Naive thymus-derived CD4-positive, alpha-beta T cell (primary cell): Measurements from ENCODE around the gene COPS7A. TPM values are rescaled to one million over a fixed set of nuclear protein-coding genes. Genes with fewer than 3 reads are reported as not detected.

ENCODE experiments used
- ATAC-seq: fragments of 150-1000 bp; cut with Tn5 transposase; 2 replicates; pipeline ENCODE4 v1.10.0; 2021; ENCODE audit warnings: mild to moderate bottlenecking, moderate library complexity
- CTCF ChIA-PET: fragments of 350-600 bp; sonication (Branson Sonifier 250); formaldehyde crosslinking; loops from one replicate; lab custom pipeline; 2021; ENCODE audit warnings: antibody characterized with exemption; lab: Charles Lee
- POLR2A ChIA-PET: fragments of 350-600 bp; sonication (Branson Sonifier 250); formaldehyde crosslinking; loops from one replicate; lab custom pipeline; 2021; ENCODE audit warnings: antibody characterized with exemption, inconsistent platforms; lab: Charles Lee
- DNase-seq, 9 donors: peaks; one replicate each; pipeline versions ENCODE4 v3.0.0 to v3.0.0-alpha.2; 2020 to 2022; ENCODE audit warnings: mixed read lengths in 1 of 9
- H3K27ac ChIP-seq: one replicate; pipeline ENCODE4 v1.7.0; 2013; ENCODE audit warnings: mild to moderate bottlenecking, low read depth, low read length, moderate library complexity
- H3K27me3 ChIP-seq, 2 donors: one replicate each; pipeline ENCODE4 v1.7.0; 2013; ENCODE audit warnings: low read length in 2 of 2, mild to moderate bottlenecking in 2 of 2, moderate library complexity in 2 of 2; ENCODE audit not compliant: control insufficient read depth in 2 of 2, insufficient read depth in 2 of 2
- H3K36me3 ChIP-seq, 3 experiments: 1 replicate in 2 of 3; 2 replicates in 1 of 3; pipeline ENCODE4 v1.7.0; 2013; ENCODE audit warnings: low read length in 3 of 3, mild to moderate bottlenecking in 3 of 3, moderate library complexity in 1 of 3; ENCODE audit not compliant: insufficient read depth in 3 of 3, control insufficient read depth in 2 of 3
- H3K4me1 ChIP-seq, 2 donors: one replicate each; pipeline ENCODE4 v1.7.0; 2013; ENCODE audit warnings: low read length in 2 of 2, mild to moderate bottlenecking in 2 of 2, moderate library complexity in 1 of 2; ENCODE audit not compliant: control insufficient read depth in 2 of 2, insufficient read depth in 2 of 2
- H3K4me3 ChIP-seq: 2 replicates; pipeline ENCODE4 v1.7.0; 2013; ENCODE audit warnings: mild to moderate bottlenecking, low read length
- H3K9me3 ChIP-seq, 3 experiments: 1 replicate in 2 of 3; 2 replicates in 1 of 3; pipeline ENCODE4 v1.7.0; 2013; ENCODE audit warnings: low read length in 3 of 3; ENCODE audit not compliant: control insufficient read depth in 2 of 3
- H3K27ac Mint-ChIP-seq, 9 donors: one replicate each; pipeline ENCODE4 v1.8.0; 2020 to 2022; ENCODE audit warnings: mixed read lengths in 9 of 9, mild to moderate bottlenecking in 8 of 9, moderate library complexity in 5 of 9, inconsistent platforms in 2 of 9
- H3K27me3 Mint-ChIP-seq, 5 donors: one replicate each; pipeline ENCODE4 v1.8.0; 2021 to 2022; ENCODE audit warnings: mixed read lengths in 5 of 5, mild to moderate bottlenecking in 1 of 5
- H3K36me3 Mint-ChIP-seq, 5 donors: one replicate each; pipeline ENCODE4 v1.8.0; 2020 to 2022; ENCODE audit warnings: mixed read lengths in 5 of 5, mild to moderate bottlenecking in 3 of 5, inconsistent platforms in 1 of 5
- H3K4me1 Mint-ChIP-seq, 7 donors: one replicate each; pipeline ENCODE4 v1.8.0; 2020 to 2022; ENCODE audit warnings: mixed read lengths in 7 of 7, mild to moderate bottlenecking in 3 of 7, inconsistent platforms in 1 of 7
- H3K4me3 Mint-ChIP-seq, 10 donors: one replicate each; pipeline ENCODE4 v1.8.0; 2020 to 2022; ENCODE audit warnings: mild to moderate bottlenecking in 10 of 10, mixed read lengths in 10 of 10, moderate library complexity in 6 of 10, inconsistent platforms in 2 of 10
- H3K9me3 Mint-ChIP-seq, 11 donors: one replicate each; pipeline ENCODE4 v1.8.0; 2020 to 2022; ENCODE audit warnings: mixed read lengths in 11 of 11, mild to moderate bottlenecking in 4 of 11, inconsistent platforms in 1 of 11, moderate library complexity in 1 of 11
- intact Hi-C, 2 donors: fragments of 100-400 bp; cut with micrococcal nuclease; formaldehyde crosslinking; loops; one replicate each; pipeline ENCODE4 v1.15.1; 2023
- polyA plus RNA-seq, 2 donors: library from polyadenylated mRNA; unstranded; fragments of 300-500 nt; fragmentation: Illumina TruSeq; gene quantifications; one replicate each; pipeline ENCODE4 v1.2.3, GENCODE V29; 2021
- total RNA-seq, 6 experiments: library from RNA in 5 of 6; stranded (reverse) in 5 of 6; gene quantifications; 1 replicate in 5 of 6; 2 replicates in 1 of 6; pipeline ENCODE4 v1.2.3 and lab custom pipeline; 2021 to 2026

COPS7A gene
- total and polyA plus RNA-seq, 7 experiments from 2014 or later, result 21.9 to 48.0 (median 36.0) TPM

GRCh38 chr12:6778574-6779550 is 55.0 kb downstream of the COPS7A start:
- H3K36me3 ChIP-seq, result no peaks in the 10 kb centered on the region
- peak; percentile 95 for ATAC-seq
- Mint-ChIP-seq H3K27ac (peak overlapping the region; percentile 75 to 96 (median 86)), H3K36me3 (peaks cover 0 to 21% (median 0%) of the 10 kb centered on the region in 5 donors), H3K9me3 (peaks cover 0 to 1% (median 0%) of the 10 kb centered on the region in 11 donors), H3K27me3 (peaks cover 0 to 15% (median 5%) of the 10 kb centered on the region in 5 donors), H3K4me1 (peaks cover 36 to 77% (median 60%) of the 10 kb centered on the region in 7 donors), H3K4me3 (peak overlapping the region; percentile 85 to 94 (median 87))
- H3K27ac ChIP-seq, result peak overlapping the region; percentile 27
- peak overlapping the region; percentile 69 for H3K4me3 ChIP-seq
- no peaks in the 10 kb centered on the region for H3K9me3 ChIP-seq
- ChIA-PET CTCF (interaction anchor here (0.6 to 4.8 kb wide), 22 partner anchors 7 to 221 kb away, joined by 3 to 48 read pairs (median 3); partner anchors contain the start of genes CD4, MLF2 and PTMS), POLR2A (interaction anchor here (0.6 to 3.6 kb wide), 8 partner anchors 9 to 72 kb away, joined by 4 to 29 read pairs (median 8); partner anchors contain the start of genes CD4, CDCA3 and MLF2)
- H3K27me3 ChIP-seq, result no peaks in the 10 kb centered on the region
- intact Hi-C loops, result loop anchor here (1.0 to 5.0 kb wide), 9 partner anchors 10 to 216 kb away; partner anchors contain the start of genes CD4 (in 2 of the 2), MLF2 (in 2 of the 2), ZNF384 (in 2 of the 2) and NOP2 (in 1 of the 2)
- H3K4me1 ChIP-seq, result peaks cover 18 to 56% of the 10 kb centered on the region in 2 donors
- peak; percentile 73 to 88 (median 84) for DNase-seq

GRCh38 chr12:6779708-6780432 is 56.0 kb downstream of the COPS7A start:
- peak overlapping the region; percentile 65 to 96 (median 84) for H3K27ac Mint-ChIP-seq

GRCh38 chr12:6780573-6780972 is 56.7 kb downstream of the COPS7A start:
- peak in 1 of 9 donors; percentile 47 for DNase-seq
- Histone ChIP-seq H3K9me3 (no peaks in the 10 kb centered on the region), H3K36me3 (no peaks in the 10 kb centered on the region), H3K27me3 (no peaks in the 10 kb centered on the region), H3K4me3 (no peak overlapping the region), H3K4me1 (peaks cover 9 to 66% of the 10 kb centered on the region in 2 donors), H3K27ac (no peak overlapping the region)
- ChIA-PET CTCF (interaction anchor here (0.6 to 5.1 kb wide), 10 partner anchors 9 to 470 kb away, joined by 3 to 48 read pairs (median 4); partner anchors contain the start of genes CD4, MLF2, PLEKHG6 and PTMS), POLR2A (interaction anchor here (0.6 to 5.1 kb wide), 14 partner anchors 9 to 188 kb away, joined by 3 to 40 read pairs (median 4); partner anchors contain the start of genes CD4, CDCA3, GPR162 and LAG3)
- peak overlapping the region in 7 of 9 donors; percentile 62 to 96 (median 84) for H3K27ac Mint-ChIP-seq
- peaks cover 0 to 7% (median 0%) of the 10 kb centered on the region in 5 donors for H3K27me3 Mint-ChIP-seq
- H3K4me3 Mint-ChIP-seq, result peak overlapping the region in 4 of 10 donors; percentile 6 to 53 (median 34)
- H3K4me1 Mint-ChIP-seq, result peaks cover 30 to 78% (median 67%) of the 10 kb centered on the region in 7 donors
- no peaks in the 10 kb centered on the region for H3K9me3 Mint-ChIP-seq
- H3K36me3 Mint-ChIP-seq, result peaks cover 0 to 11% (median 0%) of the 10 kb centered on the region in 5 donors
- intact Hi-C loops, result loop anchor here in 1 of 2 donors (1.0 kb wide), 1 partner anchor 13 kb away; no protein-coding TSS in a partner anchor
- ATAC-seq, result no peak

More at GRCh38 chr12:6779708-6780432, 56.0 kb downstream of the COPS7A start:
- Mint-ChIP-seq H3K4me1 (peaks cover 28 to 78% (median 64%) of the 10 kb centered on the region in 7 donors), H3K27me3 (peaks cover 0 to 11% (median 1%) of the 10 kb centered on the region in 5 donors), H3K9me3 (no peaks in the 10 kb centered on the region), H3K4me3 (peak overlapping the region in 9 of 10 donors; percentile 13 to 90 (median 59)), H3K36me3 (peaks cover 0 to 16% (median 0%) of the 10 kb centered on the region in 5 donors)
- intact Hi-C loops, result loop anchor here (1.0 to 5.0 kb wide), 10 partner anchors 9 to 217 kb away; partner anchors contain the start of genes CD4 (in 2 of the 2), MLF2 (in 2 of the 2), ZNF384 (in 2 of the 2) and NOP2 (in 1 of the 2)
- Histone ChIP-seq H3K36me3 (no peaks in the 10 kb centered on the region), H3K9me3 (no peaks in the 10 kb centered on the region), H3K27me3 (no peaks in the 10 kb centered on the region), H3K27ac (no peak overlapping the region), H3K4me1 (peaks cover 16 to 59% of the 10 kb centered on the region in 2 donors), H3K4me3 (no peak overlapping the region)
- POLR2A ChIA-PET, result interaction anchor here (0.6 to 5.1 kb wide), 12 partner anchors 8 to 1262 kb away, joined by 3 to 40 read pairs (median 4); partner anchors contain the start of genes CD4, CDCA3, GPR162 and LAG3
- DNase-seq, result no peak
- CTCF ChIA-PET, result interaction anchor here (0.6 to 5.1 kb wide), 11 partner anchors 9 to 319 kb away, joined by 3 to 48 read pairs (median 3); partner anchors contain the start of genes CD4, MLF2 and PTMS
- ATAC-seq, result no peak

Other genes starting within 250 kb of the COPS7A start
- gene MRPL51, start 230.8 kb upstream of the COPS7A start, total RNA-seq, result 100 to 1,000 TPM in 1 of 5 experiments, 10 to 100 TPM in 4; 22.5 to 208 (median 80.9) TPM
- gene MRPL51, start 230.8 kb upstream of the COPS7A start, polyA plus RNA-seq, result 100 to 1,000 TPM; 204 to 220 TPM
- gene NCAPD2, start 229.9 kb upstream of the COPS7A start, total RNA-seq, result 100 to 1,000 TPM in 1 of 5 experiments, 10 to 100 TPM in 4; 30.3 to 121 (median 38.4) TPM
- gene NCAPD2, start 229.9 kb upstream of the COPS7A start, polyA plus RNA-seq, result 10 to 100 TPM; 24.4 to 46.7 TPM
- gene GAPDH, start 189.5 kb upstream of the COPS7A start, total RNA-seq, result 1,000 to 10,000 TPM in 1 of 5 experiments, 100 to 1,000 TPM in 4; 330 to 4,503 (median 379) TPM
- gene GAPDH, start 189.5 kb upstream of the COPS7A start, polyA plus RNA-seq, result 1,000 to 10,000 TPM; 1,202 to 1,413 TPM
- gene IFFO1, start 168.0 kb upstream of the COPS7A start, total RNA-seq, result 10 to 100 TPM; 28.2 to 55.9 (median 45.9) TPM
- 10 to 100 TPM in 1 of 2 donors, 1 to 10 TPM in 1; 5.4 to 11.4 TPM for gene IFFO1, start 168.0 kb upstream of the COPS7A start, polyA plus RNA-seq
- gene NOP2, start 155.8 kb upstream of the COPS7A start, total RNA-seq, result 100 to 1,000 TPM in 1 of 5 experiments, 10 to 100 TPM in 4; 74.4 to 102 (median 87.6) TPM
- 10 to 100 TPM; 24.2 to 53.7 TPM for gene NOP2, start 155.8 kb upstream of the COPS7A start, polyA plus RNA-seq
- gene CHD4, start 116.7 kb upstream of the COPS7A start, total RNA-seq, result 100 to 1,000 TPM; 246 to 387 (median 267) TPM
- 10 to 100 TPM; 41.8 to 91.4 TPM for gene CHD4, start 116.7 kb upstream of the COPS7A start, polyA plus RNA-seq
- 1 to 10 TPM; 3.3 to 8.3 (median 6.4) TPM for gene LPAR5, start 88.1 kb upstream of the COPS7A start, total RNA-seq
- gene LPAR5, start 88.1 kb upstream of the COPS7A start, polyA plus RNA-seq, result 1 to 10 TPM; 6.6 to 6.9 TPM
- 10 to 100 TPM in 2 of 5 experiments, 1 to 10 TPM in 3; 2.3 to 23.0 (median 6.6) TPM for gene ACRBP, start 76.6 kb upstream of the COPS7A start, total RNA-seq
- gene ACRBP, start 76.6 kb upstream of the COPS7A start, polyA plus RNA-seq, result 1 to 10 TPM in 1 of 2 donors, under 1 TPM in 1; 0.27 to 1.1 TPM
- gene ING4, start 60.9 kb upstream of the COPS7A start, total RNA-seq, result 100 to 1,000 TPM in 1 of 5 experiments, 10 to 100 TPM in 4; 33.1 to 101 (median 39.6) TPM
- gene ING4, start 60.9 kb upstream of the COPS7A start, polyA plus RNA-seq, result 100 to 1,000 TPM; 103 to 106 TPM
- 10 to 100 TPM; 62.8 to 98.2 (median 85.4) TPM for gene ZNF384, start 34.7 kb upstream of the COPS7A start, total RNA-seq
- gene ZNF384, start 34.7 kb upstream of the COPS7A start, polyA plus RNA-seq, result 10 to 100 TPM; 23.8 to 36.8 TPM
- 1 to 10 TPM in 3 of 5 experiments, under 1 TPM in 1, not detected in 1; 0.64 to 1.7 (median 1.2) TPM for gene PIANP, start 23.2 kb upstream of the COPS7A start, total RNA-seq
- gene PIANP, start 23.2 kb upstream of the COPS7A start, polyA plus RNA-seq, result under 1 TPM; 0.22 to 0.53 TPM
- 100 to 1,000 TPM in 3 of 5 experiments, 10 to 100 TPM in 2; 84.6 to 141 (median 117) TPM for gene MLF2, start 29.1 kb downstream of the COPS7A start, total RNA-seq
- gene MLF2, start 29.1 kb downstream of the COPS7A start, polyA plus RNA-seq, result 100 to 1,000 TPM; 122 to 134 TPM
- 100 to 1,000 TPM in 1 of 5 experiments, 10 to 100 TPM in 1, 1 to 10 TPM in 3; 1.4 to 125 (median 3.5) TPM for gene PTMS, start 42.3 kb downstream of the COPS7A start, total RNA-seq
- gene PTMS, start 42.3 kb downstream of the COPS7A start, polyA plus RNA-seq, result not detected
- gene LAG3, start 48.5 kb downstream of the COPS7A start, total RNA-seq, result 10 to 100 TPM in 1 of 5 experiments, 1 to 10 TPM in 2, under 1 TPM in 2; 0.64 to 46.5 (median 1.7) TPM
- under 1 TPM; 0.26 to 0.69 TPM for gene LAG3, start 48.5 kb downstream of the COPS7A start, polyA plus RNA-seq
- gene CD4, start 65.5 kb downstream of the COPS7A start, total RNA-seq, result 100 to 1,000 TPM; 164 to 267 (median 246) TPM
- gene CD4, start 65.5 kb downstream of the COPS7A start, polyA plus RNA-seq, result 100 to 1,000 TPM; 364 to 576 TPM
- gene GPR162, start 97.8 kb downstream of the COPS7A start, total RNA-seq, result 10 to 100 TPM in 1 of 5 experiments, 1 to 10 TPM in 1, under 1 TPM in 3; 0.30 to 10.5 (median 0.38) TPM
- not detected for gene GPR162, start 97.8 kb downstream of the COPS7A start, polyA plus RNA-seq
- 10 to 100 TPM in 3 of 5 experiments, 1 to 10 TPM in 2; 1.9 to 18.2 (median 10.3) TPM for gene P3H3, start 104.4 kb downstream of the COPS7A start, total RNA-seq
- gene P3H3, start 104.4 kb downstream of the COPS7A start, polyA plus RNA-seq, result 1 to 10 TPM; 1.5 to 1.9 TPM
- 10 to 100 TPM in 2 of 5 experiments, 1 to 10 TPM in 2, under 1 TPM in 1; 0.63 to 11.8 (median 3.2) TPM for gene GNB3, start 116.9 kb downstream of the COPS7A start, total RNA-seq
- under 1 TPM in 1 of 2 donors, not detected in 1; 0.23 TPM for gene GNB3, start 116.9 kb downstream of the COPS7A start, polyA plus RNA-seq
- gene CDCA3, start 127.2 kb downstream of the COPS7A start, total RNA-seq, result 10 to 100 TPM in 1 of 5 experiments, 1 to 10 TPM in 3, under 1 TPM in 1; 0.64 to 55.6 (median 1.8) TPM
- under 1 TPM in 1 of 2 donors, not detected in 1; 0.94 TPM for gene CDCA3, start 127.2 kb downstream of the COPS7A start, polyA plus RNA-seq
- gene USP5, start 128.1 kb downstream of the COPS7A start, total RNA-seq, result 100 to 1,000 TPM in 1 of 5 experiments, 10 to 100 TPM in 4; 58.0 to 134 (median 71.1) TPM
- gene USP5, start 128.1 kb downstream of the COPS7A start, polyA plus RNA-seq, result 10 to 100 TPM; 51.9 to 71.5 TPM
- gene TPI1, start 143.5 kb downstream of the COPS7A start, total RNA-seq, result 1,000 to 10,000 TPM in 1 of 5 experiments, 100 to 1,000 TPM in 3, 10 to 100 TPM in 1; 89.7 to 1,293 (median 134) TPM
- 100 to 1,000 TPM; 330 to 435 TPM for gene TPI1, start 143.5 kb downstream of the COPS7A start, polyA plus RNA-seq
- 10 to 100 TPM in 3 of 5 experiments, 1 to 10 TPM in 2; 5.1 to 20.2 (median 11.2) TPM for gene SPSB2, start 149.3 kb downstream of the COPS7A start, total RNA-seq
- gene SPSB2, start 149.3 kb downstream of the COPS7A start, polyA plus RNA-seq, result 10 to 100 TPM; 10.8 to 14.5 TPM
- 10 to 100 TPM in 1 of 5 experiments, 1 to 10 TPM in 4; 6.6 to 12.1 (median 7.3) TPM for gene LRRC23, start 180.8 kb downstream of the COPS7A start, total RNA-seq
- 1 to 10 TPM; 4.5 to 5.4 TPM for gene LRRC23, start 180.8 kb downstream of the COPS7A start, polyA plus RNA-seq
- gene ENO2, start 190.5 kb downstream of the COPS7A start, total RNA-seq, result 100 to 1,000 TPM in 3 of 5 experiments, 10 to 100 TPM in 2; 65.3 to 193 (median 178) TPM
- 10 to 100 TPM; 22.5 to 31.0 TPM for gene ENO2, start 190.5 kb downstream of the COPS7A start, polyA plus RNA-seq
- 10 to 100 TPM; 29.5 to 42.2 (median 34.4) TPM for gene ATN1, start 203.9 kb downstream of the COPS7A start, total RNA-seq
- gene ATN1, start 203.9 kb downstream of the COPS7A start, polyA plus RNA-seq, result 1 to 10 TPM in 1 of 2 donors, under 1 TPM in 1; 0.95 to 2.0 TPM
- not detected for gene RNU7-1, start 219.8 kb downstream of the COPS7A start, total RNA-seq
- not detected for gene RNU7-1, start 219.8 kb downstream of the COPS7A start, polyA plus RNA-seq
- 100 to 1,000 TPM; 148 to 592 (median 362) TPM for gene C12orf57, start 220.0 kb downstream of the COPS7A start, total RNA-seq
- gene C12orf57, start 220.0 kb downstream of the COPS7A start, polyA plus RNA-seq, result 100 to 1,000 TPM; 394 to 401 TPM
- gene PTPN6, start 227.3 kb downstream of the COPS7A start, total RNA-seq, result 100 to 1,000 TPM; 141 to 390 (median 242) TPM
- gene PTPN6, start 227.3 kb downstream of the COPS7A start, polyA plus RNA-seq, result 100 to 1,000 TPM; 210 to 387 TPM
- 100 to 1,000 TPM; 132 to 209 (median 146) TPM for gene PHB2, start 246.6 kb downstream of the COPS7A start, total RNA-seq
- gene PHB2, start 246.6 kb downstream of the COPS7A start, polyA plus RNA-seq, result 100 to 1,000 TPM; 113 to 121 TPM
- gene EMG1, start 246.9 kb downstream of the COPS7A start, total RNA-seq, result 10 to 100 TPM; 25.7 to 69.5 (median 63.2) TPM
- gene EMG1, start 246.9 kb downstream of the COPS7A start, polyA plus RNA-seq, result 10 to 100 TPM; 64.1 to 72.5 TPM